Endothelial cell of umbilical vein (primary cell): ENCODE data around the gene VAC14.

Experiments used
- CTCF ChIP-seq, 2 donors: IDR thresholded peaks; 1 replicate in 1 of 2; 2 replicates in 1 of 2; pipeline ENCODE4 v1.5.1; 2011; ENCODE audit warnings: low read length in 2 of 2, mild to moderate bottlenecking in 2 of 2, moderate library complexity in 2 of 2, control low read depth in 1 of 2, inconsistent platforms in 1 of 2, low read depth in 1 of 2; ENCODE audit not compliant: insufficient read depth in 1 of 2; ENCODE audit errors: extremely low read depth in 1 of 2
- MYC ChIP-seq: IDR thresholded peaks from one replicate; pipeline ENCODE4 v1.6.1; 2011; ENCODE audit warnings: mild to moderate bottlenecking, low read depth, low read length
- POLR2A ChIP-seq: IDR thresholded peaks from 2 replicates; pipeline ENCODE4 v1.6.1; 2012; ENCODE audit warnings: low read depth, mild to moderate bottlenecking, control low read depth, low read length

GRCh38 chr16:70760221-70760620 is 40.7 kb downstream of the VAC14 start:
- no peak for TF ChIP-seq CTCF (IDR thresholded peaks at IDR 0.05; ENCODE audit: extremely low read depth in 1 of 2, insufficient read depth in 1 of 2, low read depth in 1 of 2, low read length in 2 of 2)
- no peak for TF ChIP-seq POLR2A
- TF ChIP-seq MYC = no peak
